HEK293 (cell line): Measurements from ENCODE around the gene HSPH1.

Experiments
- CTCF ChIA-PET: fragments of 350-600 bp; formaldehyde crosslinking; extraction: SDS; loops from one replicate; lab custom pipeline; 2021; ENCODE audit warnings: antibody characterized with exemption; lab: Yijun Ruan, JAX
- POLR2A ChIA-PET: fragments of 300-600 bp; formaldehyde crosslinking; extraction: SDS; loops from one replicate; lab custom pipeline; 2020; ENCODE audit warnings: antibody characterized with exemption, inconsistent platforms; lab: Yijun Ruan, JAX
- H3K27ac ChIP-seq: fragments of 200-500 bp; sonication (Bioruptor generic); 2 replicates; pipeline ENCODE4 v1.5.1; 2014; ENCODE audit warnings: low read depth, low read length, control low read depth, inconsistent platforms; ENCODE audit errors: extremely low read depth
- H3K36me3 ChIP-seq, 2 experiments: fragments of 200-500 bp in 1 of 2; sonication (Bioruptor generic) in 1 of 2; 1 replicate in 1 of 2; 2 replicates in 1 of 2; pipeline ENCODE4 v1.5.1; 2014 to 2017; ENCODE audit warnings: inconsistent platforms in 2 of 2, low read length in 2 of 2; ENCODE audit not compliant: control insufficient read depth in 2 of 2, insufficient read depth in 1 of 2
- H3K4me1 ChIP-seq: fragments of 200-500 bp; sonication (Bioruptor generic); 2 replicates; pipeline ENCODE4 v1.5.1; 2014; ENCODE audit warnings: mild to moderate bottlenecking, low read length, inconsistent platforms; ENCODE audit not compliant: control insufficient read depth, insufficient read depth
- H3K4me3 ChIP-seq: 2 replicates; pipeline ENCODE4 v1.5.1; 2011; ENCODE audit warnings: low read depth, mild to moderate bottlenecking, control low read depth, low read length, moderate library complexity
- H3K9me3 ChIP-seq: fragments of 200-500 bp; sonication (Bioruptor generic); 2 replicates; pipeline ENCODE4 v1.5.1; 2014; ENCODE audit warnings: low read depth, low read length, inconsistent platforms; ENCODE audit not compliant: control insufficient read depth, insufficient read depth
- ATF2 ChIP-seq: fragments of 450-650 bp; formaldehyde crosslinking; IDR thresholded peaks from 2 replicates; pipeline ENCODE4 v1.5.1; 2016; ENCODE audit warnings: missing biosample characterization, missing genetic modification characterization, low read depth
- EGR2 ChIP-seq: fragments of 450-650 bp; formaldehyde crosslinking; IDR thresholded peaks from 2 replicates; pipeline ENCODE4 v1.5.1; 2016; ENCODE audit warnings: low read depth, missing biosample characterization, missing genetic modification characterization
- FEZF1 ChIP-seq: fragments of 450-650 bp; formaldehyde crosslinking; IDR thresholded peaks from 2 replicates; pipeline ENCODE4 v1.5.1; 2016; ENCODE audit warnings: missing biosample characterization, missing genetic modification characterization
- GLIS2 ChIP-seq: fragments of 450-650 bp; formaldehyde crosslinking; IDR thresholded peaks from 2 replicates; pipeline ENCODE4 v1.5.1; 2016; ENCODE audit warnings: missing biosample characterization, missing genetic modification characterization
- PRDM10 ChIP-seq: fragments of 450-650 bp; formaldehyde crosslinking; IDR thresholded peaks from 2 replicates; pipeline ENCODE4 v1.5.1; 2016; ENCODE audit warnings: missing biosample characterization, missing genetic modification characterization
- SCRT2 ChIP-seq: fragments of 450-650 bp; formaldehyde crosslinking; IDR thresholded peaks from 2 replicates; pipeline ENCODE4 v1.5.1; 2016; ENCODE audit warnings: missing biosample characterization, missing genetic modification characterization
- SETDB1 ChIP-seq: IDR thresholded peaks from one replicate; pipeline ENCODE4 v1.6.1; 2017; ENCODE audit warnings: mild to moderate bottlenecking, low read length, moderate library complexity, mixed read lengths; ENCODE audit not compliant: insufficient read length
- SP2 ChIP-seq: fragments of 450-650 bp; formaldehyde crosslinking; IDR thresholded peaks from 2 replicates; pipeline ENCODE4 v1.5.1; 2016; ENCODE audit warnings: missing biosample characterization, missing genetic modification characterization
- ZNF121 ChIP-seq: fragments of 450-650 bp; formaldehyde crosslinking; IDR thresholded peaks from 2 replicates; pipeline ENCODE4 v1.5.1; 2016; ENCODE audit warnings: missing biosample characterization, missing genetic modification characterization
- ZNF148 ChIP-seq: fragments of 450-650 bp; formaldehyde crosslinking; IDR thresholded peaks from 2 replicates; pipeline ENCODE4 v1.5.0; 2017; ENCODE audit warnings: missing biosample characterization, missing genetic modification characterization, borderline replicate concordance
- ZNF335 ChIP-seq: fragments of 450-650 bp; formaldehyde crosslinking; conservative IDR thresholded peaks from 2 replicates; pipeline ENCODE4 v1.5.1; 2016; ENCODE audit warnings: missing biosample characterization, missing genetic modification characterization
- ZNF366 ChIP-seq: fragments of 450-650 bp; formaldehyde crosslinking; conservative IDR thresholded peaks from 2 replicates; pipeline ENCODE4 v1.5.1; 2016; ENCODE audit warnings: missing biosample characterization, missing genetic modification characterization
- ZNF416 ChIP-seq: fragments of 450-650 bp; formaldehyde crosslinking; IDR thresholded peaks from 2 replicates; pipeline ENCODE4 v1.5.1; 2016; ENCODE audit warnings: missing biosample characterization, missing genetic modification characterization
- ZNF473 ChIP-seq: fragments of 450-650 bp; formaldehyde crosslinking; IDR thresholded peaks from 2 replicates; pipeline ENCODE4 v1.5.1; 2017; ENCODE audit warnings: missing biosample characterization, missing genetic modification characterization
- ZNF488 ChIP-seq: fragments of 450-650 bp; formaldehyde crosslinking; IDR thresholded peaks from 2 replicates; pipeline ENCODE4 v1.5.1; 2016; ENCODE audit warnings: missing biosample characterization, missing genetic modification characterization
- ZNF513 ChIP-seq: fragments of 450-650 bp; IDR thresholded peaks from 2 replicates; pipeline ENCODE4 v1.5.1; 2018; ENCODE audit warnings: missing biosample characterization, missing genetic modification characterization
- ZNF555 ChIP-seq: fragments of 450-650 bp; formaldehyde crosslinking; conservative IDR thresholded peaks from 2 replicates; pipeline ENCODE4 v1.5.1; 2017; ENCODE audit warnings: missing biosample characterization, mild to moderate bottlenecking, missing genetic modification characterization, inconsistent platforms
- ZNF560 ChIP-seq: fragments of 450-650 bp; formaldehyde crosslinking; IDR thresholded peaks from 2 replicates; pipeline ENCODE4 v1.5.1; 2017; ENCODE audit warnings: missing biosample characterization, missing genetic modification characterization, borderline replicate concordance
- ZNF623 ChIP-seq: fragments of 450-650 bp; formaldehyde crosslinking; IDR thresholded peaks from 2 replicates; pipeline ENCODE4 v1.5.1; 2016; ENCODE audit warnings: missing biosample characterization, missing genetic modification characterization
- TF ChIP-seq, protein P1 (sequence below): fragments of 450-650 bp; formaldehyde crosslinking; IDR thresholded peaks from 2 replicates; pipeline ENCODE4 v1.5.1; 2016; ENCODE audit warnings: missing biosample characterization, missing genetic modification characterization
- TF ChIP-seq, protein P2 (sequence below): fragments of 450-650 bp; formaldehyde crosslinking; IDR thresholded peaks from 2 replicates; pipeline ENCODE4 v1.5.1; 2016; ENCODE audit warnings: missing biosample characterization, missing genetic modification characterization

HSPH1 gene

DNA sequence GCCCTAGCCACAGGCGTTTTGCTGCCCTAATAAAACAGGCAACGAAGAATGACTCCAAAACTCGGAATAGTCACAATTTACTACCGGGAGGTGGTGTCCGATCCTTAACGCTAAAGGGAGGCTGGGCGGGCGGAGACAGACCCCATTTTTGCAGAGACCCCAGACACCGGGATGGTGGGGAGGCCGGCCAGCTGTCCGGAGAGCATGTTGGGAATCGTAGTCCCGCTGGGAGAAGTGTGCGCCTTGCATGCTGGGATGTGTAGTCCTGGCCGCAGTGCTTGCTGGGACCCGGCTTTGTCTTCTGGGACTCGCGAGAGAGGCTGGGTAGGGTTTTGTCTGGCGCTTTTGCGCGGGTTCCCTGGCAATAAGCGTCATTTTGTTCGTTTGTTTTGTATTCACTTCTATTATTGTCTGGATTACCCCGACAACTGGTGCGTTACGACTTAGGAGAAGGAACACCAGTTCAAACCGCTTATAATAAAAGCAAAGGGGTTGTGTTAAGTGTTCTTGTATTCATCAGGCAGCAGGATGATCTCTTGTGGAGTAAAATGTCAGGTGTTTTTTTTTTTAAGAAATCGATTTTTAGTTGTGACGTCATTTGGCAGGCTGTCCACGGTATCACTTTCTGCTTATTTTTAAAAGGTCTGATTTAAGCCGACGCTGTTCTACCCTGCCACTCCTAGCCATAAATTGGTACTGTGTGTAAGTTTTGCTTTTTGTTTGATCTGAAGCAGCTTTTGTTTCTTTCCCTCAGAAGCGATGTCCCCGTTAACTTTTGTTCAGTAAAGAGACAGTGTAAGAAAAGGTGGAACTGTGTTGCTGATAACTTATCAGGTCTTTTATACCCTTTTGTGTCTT lies 676 bp upstream of the HSPH1 start (continued):
- TF ChIP-seq ZNF335 (tag by site-specific recombination) (peak; percentile 99), ZNF560 (no peak), SETDB1 (peak; percentile 9), SP2 (peak; percentile 55; the same call in 1 of the 2 replicates), FEZF1 (peak; percentile 71), ZNF623 (tag by site-specific recombination) (0 out of 2 replicates have a peak, but pooled peaks have one; percentile 13), PRDM10 (tag by site-specific recombination) (peak; percentile 56), ATF2 (tag by site-specific recombination) (peak; percentile 97)
- TF ChIP-seq, protein P1, sequence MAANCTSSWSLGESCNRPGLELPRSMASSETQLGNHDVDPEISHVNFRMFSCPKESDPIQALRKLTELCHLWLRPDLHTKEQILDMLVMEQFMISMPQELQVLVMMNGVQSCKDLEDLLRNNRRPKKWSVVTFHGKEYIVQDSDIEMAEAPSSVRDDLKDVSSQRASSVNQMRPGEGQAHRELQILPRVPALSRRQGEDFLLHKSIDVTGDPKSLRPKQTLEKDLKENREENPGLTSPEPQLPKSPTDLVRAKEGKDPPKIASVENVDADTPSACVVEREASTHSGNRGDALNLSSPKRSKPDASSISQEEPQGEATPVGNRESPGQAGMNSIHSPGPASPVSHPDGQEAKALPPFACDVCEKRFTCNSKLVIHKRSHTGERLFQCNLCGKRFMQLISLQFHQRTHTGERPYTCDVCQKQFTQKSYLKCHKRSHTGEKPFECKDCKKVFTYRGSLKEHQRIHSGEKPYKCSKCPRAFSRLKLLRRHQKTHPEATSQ (tag by site-specific recombination), result no peak

DNA sequence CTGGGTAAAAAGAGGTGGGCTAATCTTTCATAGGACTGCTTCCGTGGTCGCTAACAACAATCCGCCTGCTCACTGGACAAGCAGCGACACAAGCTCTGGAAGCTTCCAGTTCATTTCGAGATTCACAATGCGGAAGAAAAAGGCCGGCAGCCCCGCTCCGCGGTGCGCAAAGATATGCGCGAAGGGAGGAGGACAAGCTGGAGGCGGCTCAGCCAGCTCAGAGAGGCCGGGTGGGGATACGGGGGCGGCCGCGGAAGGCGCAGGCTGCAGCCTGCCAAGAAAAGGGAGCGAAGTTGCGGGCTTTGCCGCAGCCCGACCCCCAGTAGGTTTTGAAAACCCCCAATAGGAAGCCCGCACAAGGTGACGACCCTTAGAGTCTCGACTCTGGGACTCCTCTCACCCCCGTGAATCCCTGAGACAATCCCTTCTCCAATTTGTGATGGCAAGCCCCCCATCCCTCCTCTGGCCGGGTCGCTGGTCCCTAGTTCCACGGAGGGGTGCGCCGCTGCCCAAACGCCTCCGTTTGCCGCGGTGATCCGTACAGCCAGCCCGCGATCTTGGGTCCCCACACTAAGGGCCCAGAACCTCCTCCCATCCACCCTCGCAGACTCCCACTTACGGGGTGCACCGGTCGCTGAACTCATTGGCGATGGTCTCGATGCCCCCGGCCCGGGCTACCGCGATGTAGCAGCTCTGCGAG lies 697 bp downstream of the HSPH1 start:
- peak overlapping the region; percentile 77 for H3K27ac ChIP-seq
- TF ChIP-seq ZNF366 (tag by site-specific recombination) (no peak), ZNF121 (tag by site-specific recombination) (no peak), SCRT2 (tag by site-specific recombination) (no peak), GLIS2 (no peak), ZNF473 (tag by site-specific recombination) (no peak), ZNF148 (tag by site-specific recombination) (no peak), ZNF555 (tag by site-specific recombination) (no peak), EGR2 (tag by site-specific recombination) (0 out of 2 replicates have a peak, but pooled peaks have one; percentile 4), ZNF416 (no peak), ZNF513 (tag by site-specific recombination) (no peak), ZNF488 (no peak)
- TF ChIP-seq, protein P2, sequence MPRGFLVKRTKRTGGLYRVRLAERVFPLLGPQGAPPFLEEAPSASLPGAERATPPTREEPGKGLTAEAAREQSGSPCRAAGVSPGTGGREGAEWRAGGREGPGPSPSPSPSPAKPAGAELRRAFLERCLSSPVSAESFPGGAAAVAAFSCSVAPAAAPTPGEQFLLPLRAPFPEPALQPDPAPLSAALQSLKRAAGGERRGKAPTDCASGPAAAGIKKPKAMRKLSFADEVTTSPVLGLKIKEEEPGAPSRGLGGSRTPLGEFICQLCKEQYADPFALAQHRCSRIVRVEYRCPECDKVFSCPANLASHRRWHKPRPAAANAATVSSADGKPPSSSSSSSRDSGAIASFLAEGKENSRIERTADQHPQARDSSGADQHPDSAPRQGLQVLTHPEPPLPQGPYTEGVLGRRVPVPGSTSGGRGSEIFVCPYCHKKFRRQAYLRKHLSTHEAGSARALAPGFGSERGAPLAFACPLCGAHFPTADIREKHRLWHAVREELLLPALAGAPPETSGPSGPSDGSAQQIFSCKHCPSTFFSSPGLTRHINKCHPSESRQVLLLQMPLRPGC, result no peak

More for the DNA sequence above, 697 bp downstream of the HSPH1 start:
- H3K36me3 ChIP-seq, result peaks cover 4 to 20% of the 10 kb centered on the region in 2 experiments; a peak in 2 of 3 replicates
- POLR2A ChIA-PET, result interaction anchor here (0.6 kb wide), 1 partner anchor 19 kb away, joined by 3 read pairs; no protein-coding TSS in a partner anchor
- no peaks in the 10 kb centered on the region for H3K9me3 ChIP-seq
- H3K4me3 ChIP-seq, result peak overlapping the region; percentile 73
- no peaks in the 10 kb centered on the region for H3K4me1 ChIP-seq
- CTCF ChIA-PET, result interaction anchor here (0.7 to 0.8 kb wide), 2 partner anchors 434 to 580 kb away, joined by 3 read pairs; no protein-coding TSS in a partner anchor
